ENCODE results near the gene SEL1L3.

GRCh38 chr4:25892796-25893195 lies 30.0 kb upstream of the SEL1L3 start:
- TF ChIP-seq CTCF (IDR thresholded peaks at IDR 0.05) (no peak), POLR2A (IDR thresholded peaks at IDR 0.05) (no peak)
